GM10266 (cell line): ENCODE data around the gene LILRB5.
"Not testable (repeated sequence)": the region's sequence is repeated elsewhere in the genome, so short reads cannot be mapped to it uniquely, and the experiment has no call there.

Experiments used
- DNase-seq: peaks from one replicate; pipeline ENCODE4 v3.0.0; 2012; ENCODE audit errors: extremely low spot score
- CTCF ChIP-seq: IDR thresholded peaks from 2 replicates; pipeline ENCODE4 v1.5.1; 2012; ENCODE audit warnings: mild to moderate bottlenecking, low read depth; ENCODE audit not compliant: control insufficient read depth, insufficient read depth; ENCODE audit errors: missing control alignments

LILRB5 gene

GRCh38 chr19:54218960-54219661 is 38.0 kb downstream of the LILRB5 start:
- DNase-seq, result no peak
- TF ChIP-seq CTCF, result no peak

GRCh38 chr19:54218259-54218658 is 38.8 kb downstream of the LILRB5 start:
- TF ChIP-seq CTCF, result no peak
- no peak for DNase-seq

- DNase-seq, result not testable (repeated sequence)
These were observed 39.4 kb downstream of the LILRB5 start for GRCh38 chr19:54217517-54218247.

- TF ChIP-seq CTCF, result no peak
- no peak for DNase-seq
These were observed 40.2 kb downstream of the LILRB5 start for GRCh38 chr19:54216869-54217268.

GRCh38 chr19:54214734-54215133 is 42.3 kb downstream of the LILRB5 start:
- not testable (repeated sequence) for DNase-seq

- DNase-seq, result not testable (repeated sequence)
These were observed 42.9 kb downstream of the LILRB5 start for GRCh38 chr19:54214217-54214616.

- no peak for DNase-seq
- TF ChIP-seq CTCF, result no peak
These were observed 45.8 kb downstream of the LILRB5 start for GRCh38 chr19:54211235-54211634.

GRCh38 chr19:54209811-54210494 is 47.1 kb downstream of the LILRB5 start:
- peak; percentile 16 for DNase-seq
- no peak for TF ChIP-seq CTCF
